K562 (cell line): ENCODE data around the gene NUDT22. TPM values are rescaled to one million over a fixed set of nuclear protein-coding genes. Genes with fewer than 3 reads are reported as not detected.

ENCODE experiments used
- BCOR ChIP-seq: fragments of 450-650 bp; IDR thresholded peaks from 2 replicates; pipeline ENCODE4 v1.6.1; 2016
- DDX20 ChIP-seq: fragments of 450-650 bp; IDR thresholded peaks from 2 replicates; pipeline ENCODE4 v1.6.1; 2016; ENCODE audit warnings: missing genetic modification characterization, low read depth, mild to moderate bottlenecking, missing compliant biosample characterization, moderate library complexity
- DLX4 ChIP-seq: fragments of 250-450 bp; sonication (Bioruptor Pico); IDR thresholded peaks from 2 replicates; pipeline ENCODE4 v1.6.1; 2021; ENCODE audit warnings: mild to moderate bottlenecking
- FOXA3 ChIP-seq, 2 experiments: fragments of 450-650 bp in 1 of 2; sonication (generic) in 1 of 2; formaldehyde crosslinking; IDR thresholded peaks in 1 of 2; conservative IDR thresholded peaks in 1 of 2; 2 replicates each; pipeline versions ENCODE4 v1.4.0 to v1.8.0; 2020 to 2022; ENCODE audit warnings: mild to moderate bottlenecking in 2 of 2, missing genetic modification reagents in 1 of 2
- HDAC1 ChIP-seq, 2 experiments: fragments of 450-650 bp; IDR thresholded peaks; 2 replicates each; pipeline ENCODE4 v1.6.1; 2016 to 2017; ENCODE audit warnings: inconsistent platforms in 1 of 2, mild to moderate bottlenecking in 1 of 2, moderate library complexity in 1 of 2
- HNRNPLL ChIP-seq: fragments of 200-400 bp; formaldehyde crosslinking; IDR thresholded peaks from 2 replicates; pipeline ENCODE4 v1.6.1; 2017; ENCODE audit warnings: low read length, low read depth, mild to moderate bottlenecking; ENCODE audit not compliant: poor library complexity, severe bottlenecking
- MNT ChIP-seq, 2 experiments: fragments of 450-650 bp; conservative IDR thresholded peaks; 2 replicates each; pipeline ENCODE4 v1.6.1; 2017; ENCODE audit warnings: mild to moderate bottlenecking in 2 of 2, moderate library complexity in 2 of 2
- MXI1 ChIP-seq: IDR thresholded peaks from 2 replicates; pipeline ENCODE4 v1.6.1; 2011; ENCODE audit warnings: low read depth, mild to moderate bottlenecking, improper control_type of control experiment, low read length
- MYC ChIP-seq, 2 experiments: fragments of 250-450 bp in 1 of 2; sonication (Bioruptor Pico) in 1 of 2; IDR thresholded peaks; 2 replicates each; pipeline versions ENCODE4 v1.5.1 to v1.6.1; 2012 to 2021; ENCODE audit warnings: low read depth in 2 of 2, borderline replicate concordance in 1 of 2, improper control_type of control experiment in 1 of 2, low read length in 1 of 2, mild to moderate bottlenecking in 1 of 2, moderate library complexity in 1 of 2
- NR2C2 ChIP-seq, 2 experiments: fragments of 200-800 bp in 1 of 2; sonication (Bioruptor generic) in 1 of 2; sonication (generic) in 1 of 2; formaldehyde crosslinking in 1 of 2; IDR thresholded peaks; 2 replicates each; pipeline versions ENCODE4 v1.6.1 to v1.8.0; 2016 to 2022; ENCODE audit warnings: mild to moderate bottlenecking in 1 of 2, missing compliant biosample characterization in 1 of 2, missing genetic modification characterization in 1 of 2, missing genetic modification reagents in 1 of 2
- PHF8 ChIP-seq: fragments of 200-600 bp; sonication (generic); IDR thresholded peaks from 2 replicates; pipeline ENCODE4 v1.6.1; 2012; ENCODE audit warnings: mixed run types, mild to moderate bottlenecking, inconsistent platforms, low read length, moderate library complexity, borderline replicate concordance
- PRDM10 ChIP-seq: fragments of 450-650 bp; IDR thresholded peaks from 2 replicates; pipeline ENCODE4 v1.6.1; 2018; ENCODE audit not compliant: partially characterized antibody
- TAL1 ChIP-seq: fragments of 450-650 bp; IDR thresholded peaks from 2 replicates; pipeline ENCODE4 v1.6.1; 2016; ENCODE audit warnings: mild to moderate bottlenecking
- TCF7L2 ChIP-seq: fragments of 150-350 bp; IDR thresholded peaks from 2 replicates; pipeline ENCODE4 v1.6.1; 2016; ENCODE audit warnings: low read depth, mild to moderate bottlenecking, low read length, moderate library complexity
- UBTF ChIP-seq, 2 experiments: IDR thresholded peaks; 2 replicates each; pipeline ENCODE4 v1.6.1; 2012; ENCODE audit warnings: improper control_type of control experiment in 2 of 2, low read depth in 2 of 2, low read length in 2 of 2, borderline replicate concordance in 1 of 2
- ZNF232 ChIP-seq: sonication (generic); formaldehyde crosslinking; IDR thresholded peaks from 2 replicates; pipeline ENCODE4 v1.8.0; 2022; ENCODE audit warnings: mild to moderate bottlenecking, missing genetic modification reagents
- polyA plus RNA-seq, 8 experiments: library from polyadenylated mRNA; depleted of rRNA in 4 of 8; stranded (reverse) in 5 of 8; unstranded in 3 of 8; fragments of >200 nt; fragmentation: Nextera tagmentation in 2 of 8; fragmentation: Illumina TruSeq in 1 of 8; extraction: Ambion mirVana in 2 of 8; extraction: Trizol in 1 of 8; gene quantifications; 2 replicates each; pipeline versions ENCODE4 v1.2.1 to v1.2.3, GENCODE V29; 2011 to 2014; ENCODE audit warnings: inconsistent platforms in 1 of 8, missing spikeins in 1 of 8
- total RNA-seq, 7 experiments: library from RNA; depleted of rRNA in 6 of 7; stranded (reverse); fragments of >200 nt in 6 of 7; fragmentation: Illumina TruSeq in 2 of 7; extraction: Trizol in 2 of 7; gene quantifications; 2 replicates each; pipeline versions ENCODE4 v1.2.1 to v1.2.3, GENCODE V29; 2011 to 2021; ENCODE audit warnings: low replicate concordance in 1 of 7

NUDT22 gene
- total and polyA plus RNA-seq, 9 of the 15 experiments (the other 6 are each of a cell fraction or from before 2014, with no cell fraction given) = 6.3 to 92.6 (median 37.4) TPM

- TF ChIP-seq HDAC1 (IDR thresholded peaks at IDR 0.05) (peak in 1 of 2 experiments; percentile 72; a peak in 2 of 4 replicates), TCF7L2 (no peak), PRDM10 (peak; percentile 58), NR2C2 (CRISPR knock-in tag; IDR thresholded peaks at IDR 0.05) (peak; percentile 59; the same call in 1 of the 2 replicates), NR2C2 (tag; IDR thresholded peaks at IDR 0.05) (peak; percentile 54; the same call in 1 of the 2 replicates), MYC (IDR thresholded peaks at IDR 0.05; ENCODE audit: low read depth, low read length) (peak; percentile 17; the same call in 1 of the 2 replicates), MYC (CRISPR knock-in tag; IDR thresholded peaks at IDR 0.05; ENCODE audit: borderline replicate concordance, low read depth) (peak; percentile 18; the same call in 1 of the 2 replicates), PHF8 (peak; percentile 19; the same call in 1 of the 2 replicates), MNT (conservative IDR thresholded peaks at IDR 0.05) (peak; percentile 32 to 66; a peak in 3 of 4 replicates), UBTF (IDR thresholded peaks at IDR 0.05; ENCODE audit: borderline replicate concordance in 1 of 2, low read depth in 2 of 2, low read length in 2 of 2) (0 out of 4 replicates have a peak, but pooled peaks of 1 of the 2 experiments have one; percentile 59), DLX4 (CRISPR knock-in tag) (no peak), MXI1 (0 out of 2 replicates have a peak, but pooled peaks have one; percentile 12), BCOR (peak; percentile 63), FOXA3 (CRISPR knock-in tag; conservative IDR thresholded peaks at IDR 0.05 in 1 of 2, IDR thresholded peaks at IDR 0.05 in 1 of 2) (no peak), ZNF232 (CRISPR knock-in tag) (no peak), DDX20 (tag) (no peak), TAL1 (no peak), HNRNPLL (peak; percentile 40)
Measured at GRCh38 chr11:64245797-64246620, 19.9 kb downstream of the NUDT22 start (continued).
